Measurements from ENCODE around the gene AAGAB. TPM values are rescaled to one million over a fixed set of nuclear protein-coding genes. Genes with fewer than 3 reads are reported as not detected.

Gene AAGAB
- total RNA-seq, 2 donors from 2014 or later: 34.1 to 34.3 TPM

GRCh38 chr15:67199881-67200763 is 54.3 kb downstream of the AAGAB start:
- Histone ChIP-seq H3K4me1 (replicated peaks) (no peaks in the 10 kb centered on the region), H3K27ac (no peak overlapping the region), H3K36me3 (no peaks in the 10 kb centered on the region), H3K9me3 (no peaks in the 10 kb centered on the region), H3K27me3 (replicated peaks; ENCODE audit: insufficient read depth) (no peaks in the 10 kb centered on the region), H3K4me3 (no peak overlapping the region)
- intact Hi-C loops (cut with DNase I): loop anchor here (10.0 kb wide), 1 partner anchor 315 kb away; no protein-coding TSS in a partner anchor
- 79% methylated on average over 8 of the region's 8 CpGs for WGBS
- no peak for DNase-seq (ENCODE audit: low spot score)
- TF ChIP-seq POLR2AphosphoS5 (IDR thresholded peaks at IDR 0.05) (no peak), CTCF (IDR thresholded peaks at IDR 0.05) (no peak), POLR2A (IDR thresholded peaks at IDR 0.05) (no peak)

GRCh38 chr15:67199391-67199790 is 55.1 kb downstream of the AAGAB start:
- Histone ChIP-seq H3K4me1 (replicated peaks) (no peaks in the 10 kb centered on the region), H3K36me3 (no peaks in the 10 kb centered on the region), H3K9me3 (no peaks in the 10 kb centered on the region), H3K27me3 (replicated peaks; ENCODE audit: insufficient read depth) (no peaks in the 10 kb centered on the region), H3K4me3 (no peak overlapping the region), H3K27ac (no peak overlapping the region)
- TF ChIP-seq CTCF (IDR thresholded peaks at IDR 0.05): no peak
- no peak for DNase-seq (ENCODE audit: low spot score)
- 92% methylated on average over 4 of the region's 4 CpGs for WGBS
- intact Hi-C loops (cut with DNase I): loop anchor here (10.0 kb wide), 1 partner anchor 315 kb away; no protein-coding TSS in a partner anchor

GRCh38 chr15:67198157-67198754 is 56.2 kb downstream of the AAGAB start:
- WGBS: 95% methylated on average over 7 of the region's 7 CpGs

GRCh38 chr15:67197364-67197695 is 57.1 kb downstream of the AAGAB start:
- no peaks in the 10 kb centered on the region for H3K36me3 ChIP-seq
- 95% methylated on average over 2 of the region's 2 CpGs for WGBS
- H3K4me1 ChIP-seq (replicated peaks): no peaks in the 10 kb centered on the region
- H3K27ac ChIP-seq: no peak overlapping the region
- TF ChIP-seq POLR2AphosphoS5 (IDR thresholded peaks at IDR 0.05): no peak
- no peak for TF ChIP-seq POLR2A (IDR thresholded peaks at IDR 0.05)
- no peak for TF ChIP-seq CTCF (IDR thresholded peaks at IDR 0.05)
- H3K9me3 ChIP-seq: no peaks in the 10 kb centered on the region
- no peak overlapping the region for H3K4me3 ChIP-seq
- intact Hi-C loops (cut with DNase I): loop anchor here (10.0 kb wide), 1 partner anchor 313 kb away; no protein-coding TSS in a partner anchor
- no peak for DNase-seq (ENCODE audit: low spot score)
- no peaks in the 10 kb centered on the region for H3K27me3 ChIP-seq (replicated peaks; ENCODE audit: insufficient read depth)

More at GRCh38 chr15:67198157-67198754, 56.2 kb downstream of the AAGAB start:
- Histone ChIP-seq H3K27me3 (replicated peaks; ENCODE audit: insufficient read depth) (no peaks in the 10 kb centered on the region), H3K9me3 (no peaks in the 10 kb centered on the region), H3K36me3 (no peaks in the 10 kb centered on the region), H3K4me1 (replicated peaks) (no peaks in the 10 kb centered on the region), H3K4me3 (no peak overlapping the region), H3K27ac (no peak overlapping the region)
- DNase-seq (ENCODE audit: low spot score): no peak
- intact Hi-C loops (cut with DNase I): loop anchor here (10.0 kb wide), 1 partner anchor 313 kb away; no protein-coding TSS in a partner anchor
- TF ChIP-seq POLR2AphosphoS5 (IDR thresholded peaks at IDR 0.05) (no peak), CTCF (IDR thresholded peaks at IDR 0.05) (no peak), POLR2A (IDR thresholded peaks at IDR 0.05) (no peak)

All from prostate gland (tissue), 2 donors.